Fibroblast of lung (primary cell): ENCODE results near the gene RAVER2. TPM values are rescaled to one million over a fixed set of nuclear protein-coding genes. Genes with fewer than 3 reads are reported as not detected.
"Not testable (repeated sequence)": the region's sequence is repeated elsewhere in the genome, so short reads cannot be mapped to it uniquely, and the experiment has no call there.

Experiments
- DNase-seq, 2 donors: peaks; one replicate each; pipeline versions ENCODE4 v3.0.0 to v3.0.0-alpha.2; 2010; ENCODE audit warnings: low read depth in 2 of 2
- H2AFZ ChIP-seq: 2 replicates; pipeline ENCODE4 v1.5.1; 2012; ENCODE audit warnings: low read length, control low read depth, inconsistent platforms
- H3K27ac ChIP-seq: 2 replicates; pipeline ENCODE4 v1.5.1; 2011; ENCODE audit warnings: low read length, control low read depth; ENCODE audit not compliant: insufficient read depth
- H3K27me3 ChIP-seq: 2 replicates; pipeline ENCODE4 v1.5.1; 2011; ENCODE audit warnings: mild to moderate bottlenecking, low read length; ENCODE audit not compliant: control insufficient read depth, insufficient read depth
- H3K36me3 ChIP-seq: 2 replicates; pipeline ENCODE4 v1.5.1; 2011; ENCODE audit warnings: low read length; ENCODE audit not compliant: control insufficient read depth, insufficient read depth
- H3K4me1 ChIP-seq: 2 replicates; pipeline ENCODE4 v1.5.1; 2011; ENCODE audit warnings: low read length; ENCODE audit not compliant: control insufficient read depth, insufficient read depth; ENCODE audit errors: extremely low read depth
- H3K4me2 ChIP-seq: 2 replicates; pipeline ENCODE4 v1.5.1; 2011; ENCODE audit warnings: low read length, control low read depth; ENCODE audit not compliant: insufficient read depth; ENCODE audit errors: extremely low read depth
- H3K4me3 ChIP-seq, 4 experiments: fragments of 200-600 bp in 1 of 4; sonication (generic) in 1 of 4; replicated peaks in 1 of 4; 2 replicates each; pipeline ENCODE4 v1.5.1; 2011 to 2016; ENCODE audit warnings: low read length in 4 of 4, low read depth in 3 of 4, mild to moderate bottlenecking in 3 of 4, control low read depth in 2 of 4, inconsistent platforms in 1 of 4, mixed read lengths in 1 of 4; ENCODE audit not compliant: insufficient read depth in 1 of 4; ENCODE audit errors: control extremely low read depth in 1 of 4
- H3K79me2 ChIP-seq: 2 replicates; pipeline ENCODE4 v1.5.1; 2012; ENCODE audit warnings: mild to moderate bottlenecking, low read length, inconsistent platforms; ENCODE audit not compliant: control insufficient read depth, insufficient read depth
- H3K9ac ChIP-seq: 2 replicates; pipeline ENCODE4 v1.5.1; 2011; ENCODE audit warnings: mild to moderate bottlenecking, low read length, control low read depth; ENCODE audit not compliant: insufficient read depth
- H3K9me3 ChIP-seq: 2 replicates; pipeline ENCODE4 v1.5.1; 2012; ENCODE audit warnings: low read depth, low read length; ENCODE audit not compliant: control insufficient read depth, insufficient read depth
- H4K20me1 ChIP-seq: 2 replicates; pipeline ENCODE4 v1.5.1; 2011; ENCODE audit warnings: low read length; ENCODE audit not compliant: control insufficient read depth, insufficient read depth; ENCODE audit errors: extremely low read depth
- CTCF ChIP-seq, 2 donors: IDR thresholded peaks in 1 of 2; conservative IDR thresholded peaks in 1 of 2; 1 replicate in 1 of 2; 2 replicates in 1 of 2; pipeline ENCODE4 v1.5.1; 2011 to 2012; ENCODE audit warnings: low read length in 2 of 2, control low read depth in 1 of 2, inconsistent platforms in 1 of 2, low read depth in 1 of 2, mild to moderate bottlenecking in 1 of 2
- EZH2 ChIP-seq: IDR thresholded peaks from 2 replicates; pipeline ENCODE4 v1.5.1; 2012; ENCODE audit warnings: low read length, control low read depth, mild to moderate bottlenecking; ENCODE audit errors: missing control alignments
- polyA plus RNA-seq, 2 donors: library from polyadenylated mRNA; depleted of rRNA in 1 of 2; stranded (reverse) in 1 of 2; unstranded in 1 of 2; fragments of >200 nt; gene quantifications; 2 replicates each; pipeline ENCODE4 v1.2.1, GENCODE V29; 2011 to 2012; ENCODE audit warnings: missing spikeins in 1 of 2
- total RNA-seq: library from RNA; depleted of rRNA; stranded (reverse); fragments of >200 nt; gene quantifications from 2 replicates; pipeline ENCODE4 v1.2.1, GENCODE V29; 2014

Gene RAVER2
- total and polyA plus RNA-seq, 2 donors (not counting 1 experiment from before 2014, with no cell fraction given) = 4.3 to 5.6 TPM

GRCh38 chr1:64734287-64734652 lies 10.6 kb upstream of the RAVER2 start:
- no peaks in the 10 kb centered on the region for H3K79me2 ChIP-seq
- H3K27ac ChIP-seq = no peak overlapping the region

GRCh38 chr1:64740687-64741086 lies 4.2 kb upstream of the RAVER2 start:
- not testable (repeated sequence) for H3K9me3 ChIP-seq, H3K79me2 ChIP-seq, H3K9ac ChIP-seq, H3K36me3 ChIP-seq, H3K27me3 ChIP-seq, H3K4me1 ChIP-seq, H4K20me1 ChIP-seq, H3K4me2 ChIP-seq, H3K4me3 ChIP-seq, H3K27ac ChIP-seq, H2AFZ ChIP-seq, DNase-seq

More at GRCh38 chr1:64734287-64734652, 10.6 kb upstream of the RAVER2 start:
- Histone ChIP-seq H3K36me3 (no peaks in the 10 kb centered on the region), H3K9me3 (no peaks in the 10 kb centered on the region), H4K20me1 (no peaks in the 10 kb centered on the region), H3K4me1 (no peaks in the 10 kb centered on the region), H2AFZ (no peak overlapping the region), H3K27me3 (peaks cover 6% of the 10 kb centered on the region), H3K4me3 (no peak overlapping the region), H3K4me2 (no peak overlapping the region), H3K9ac (no peak overlapping the region)
- DNase-seq = no peak
- TF ChIP-seq CTCF (conservative IDR thresholded peaks at IDR 0.05 in 1 of 2, IDR thresholded peaks at IDR 0.05 in 1 of 2; ENCODE audit: low read depth in 1 of 2, low read length in 2 of 2) (no peak), EZH2 (no peak)

- Histone ChIP-seq H3K36me3 (no peaks in the 10 kb centered on the region), H3K27ac (no peak overlapping the region), H2AFZ (peak overlapping the region; percentile 68), H3K9me3 (no peaks in the 10 kb centered on the region), H3K4me1 (no peaks in the 10 kb centered on the region), H3K27me3 (no peaks in the 10 kb centered on the region), H4K20me1 (no peaks in the 10 kb centered on the region), H3K79me2 (no peaks in the 10 kb centered on the region), H3K9ac (no peak overlapping the region), H3K4me3 (peak overlapping the region; percentile 57 to 74 (median 68)), H3K4me2 (peak overlapping the region; percentile 85)
- TF ChIP-seq CTCF (conservative IDR thresholded peaks at IDR 0.05 in 1 of 2, IDR thresholded peaks at IDR 0.05 in 1 of 2; ENCODE audit: low read depth in 1 of 2, low read length in 2 of 2) (no peak), EZH2 (no peak)
- no peak for DNase-seq
These were observed 852 bp upstream of the RAVER2 start for GRCh38 chr1:64743954-64744491.
